ENCODE results near the gene ZNHIT1.
"Not testable (repeated sequence)": the region's sequence is repeated elsewhere in the genome, so short reads cannot be mapped to it uniquely, and the experiment has no call there.

ZNHIT1 gene

DNA sequence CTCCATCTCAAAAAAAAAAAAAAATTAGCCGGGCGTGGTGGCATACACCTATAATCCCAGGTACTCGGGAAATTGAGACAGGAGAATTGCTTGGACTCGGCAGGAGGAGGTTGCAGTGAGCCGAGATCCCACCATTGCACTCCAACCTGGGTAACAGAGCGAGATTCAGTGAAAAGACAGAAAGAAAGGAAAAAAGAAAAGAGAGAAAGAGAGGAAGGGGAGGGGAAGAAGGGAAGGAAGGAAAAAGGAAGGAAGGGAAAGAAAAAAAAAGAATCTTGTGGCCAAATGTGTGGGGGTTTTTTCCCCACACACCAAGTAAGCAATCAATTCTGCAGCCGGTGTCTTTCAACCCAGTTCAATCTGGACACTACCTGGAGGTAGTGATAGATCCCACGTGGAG lies 28.9 kb upstream of the ZNHIT1 start:
- DNase-seq: no peak

- no peak for DNase-seq
Observed at GRCh38 chr7:101195884-101196283, 22.1 kb upstream of the ZNHIT1 start.

- no peak for DNase-seq
Observed at GRCh38 chr7:101197991-101198390, 20.0 kb upstream of the ZNHIT1 start.

- no peak for DNase-seq
Observed at GRCh38 chr7:101198476-101198875, 19.5 kb upstream of the ZNHIT1 start.

GRCh38 chr7:101199522-101199921 lies 18.4 kb upstream of the ZNHIT1 start:
- DNase-seq: not testable (repeated sequence)

GRCh38 chr7:101200504-101200861 lies 17.5 kb upstream of the ZNHIT1 start:
- DNase-seq: no peak

DNA sequence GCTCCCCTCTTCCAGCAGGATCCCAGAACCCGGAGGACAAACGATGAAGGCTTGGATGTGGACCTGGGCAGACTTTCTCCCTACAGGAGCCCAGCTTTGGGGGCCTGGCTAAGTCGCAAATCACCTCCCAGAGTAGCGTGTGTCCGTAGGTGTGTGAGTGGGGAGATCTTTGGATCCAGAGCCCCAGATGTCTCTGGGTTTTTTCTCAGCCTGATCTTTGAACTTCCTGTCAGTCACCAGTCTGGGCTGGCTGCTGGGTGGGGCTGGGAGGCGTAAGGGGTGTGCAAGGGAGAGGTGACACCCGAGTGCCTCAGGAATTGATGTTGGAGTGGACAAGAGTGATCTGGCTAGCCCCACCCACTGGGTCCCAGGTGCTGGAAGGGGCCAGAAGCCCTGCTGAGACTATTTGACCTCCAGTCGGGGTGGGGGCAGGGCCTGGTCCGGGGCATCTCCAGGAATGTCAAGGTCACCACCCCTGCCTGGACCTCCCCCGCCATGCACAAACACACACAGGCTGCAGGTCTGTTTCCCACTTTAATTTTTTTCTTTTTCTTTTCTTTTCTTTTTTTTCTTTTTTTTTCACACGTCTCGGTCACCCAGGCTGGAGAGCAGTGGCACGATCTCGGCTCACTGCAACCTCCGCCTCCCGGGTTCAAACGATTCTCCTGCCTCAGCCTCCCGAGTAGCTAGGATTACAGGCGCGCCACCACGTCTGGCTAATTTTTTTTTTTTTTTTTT lies 16.9 kb upstream of the ZNHIT1 start, which contains the start of gene MOGAT3:
TSS of gene MOGAT3 (minus strand) at position 175 of the 738 bp plus-strand sequence. CDS start 182 bp downstream, outside the sequence.
- DNase-seq: no peak

- DNase-seq: no peak
Observed at GRCh38 chr7:101201695-101202602, 16.0 kb upstream of the ZNHIT1 start.

DNA sequence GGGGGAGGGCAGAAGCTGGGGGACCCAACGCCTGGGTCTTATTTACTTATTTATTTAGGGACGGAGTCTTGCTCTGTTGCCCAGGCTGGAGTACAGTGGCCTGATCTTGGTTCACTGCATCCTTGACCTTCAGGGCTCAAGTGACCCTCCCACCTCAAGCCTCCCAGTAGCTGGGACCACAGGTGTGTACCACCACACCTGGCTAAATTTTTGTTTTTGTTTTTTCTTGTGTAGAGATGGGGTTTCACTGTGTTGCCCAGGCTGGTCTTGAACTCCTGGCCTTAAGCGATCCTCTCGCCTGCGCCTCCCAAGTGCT lies 15.4 kb upstream of the ZNHIT1 start:
- DNase-seq: no peak

DNA sequence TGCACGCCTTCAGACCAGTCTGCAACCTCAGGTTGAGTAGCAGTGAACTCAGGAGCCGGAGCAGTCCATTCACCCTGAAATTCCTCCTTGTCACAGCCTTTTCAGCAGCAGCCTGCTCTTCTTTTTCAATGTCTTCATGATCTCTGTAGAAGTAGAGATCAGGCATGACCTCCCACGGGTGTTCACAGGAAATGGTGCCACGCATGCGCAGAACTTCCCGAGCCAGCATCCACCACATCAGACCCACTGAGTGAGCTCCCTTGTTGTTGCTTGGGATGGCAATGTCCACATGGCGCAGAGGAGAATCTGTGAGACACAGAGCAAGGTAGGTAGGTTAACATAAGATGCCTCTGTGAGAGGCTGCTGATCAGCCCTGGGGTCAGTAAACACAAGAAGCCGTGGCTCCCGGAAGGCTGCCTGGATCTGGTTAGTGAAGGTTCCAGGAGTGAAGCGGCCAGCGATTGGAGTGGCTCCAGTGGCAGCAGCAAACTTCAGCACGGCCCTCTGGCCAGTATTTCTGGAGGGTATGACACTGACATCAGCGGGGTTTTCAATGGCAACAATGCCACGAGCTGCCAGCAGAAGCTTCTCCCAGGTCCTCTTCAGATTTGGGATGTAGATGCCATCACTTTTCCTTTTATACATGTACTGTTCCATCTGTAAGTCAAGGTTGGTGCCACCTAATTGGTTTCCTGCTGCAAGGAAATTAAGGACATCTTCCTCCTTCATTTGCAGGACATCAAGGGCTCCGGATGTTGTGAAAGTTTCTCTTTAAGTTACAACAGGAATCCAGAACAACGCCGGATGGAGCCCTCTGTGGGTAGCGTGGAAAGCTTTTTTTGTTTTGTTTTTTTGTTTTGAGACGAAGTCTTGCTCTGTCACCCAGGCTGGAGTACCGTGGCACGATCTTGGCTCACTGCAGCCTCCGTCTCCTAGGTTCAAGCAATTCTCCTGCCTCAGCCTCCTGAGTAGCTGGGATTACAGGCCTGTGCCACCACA lies 13.9 kb upstream of the ZNHIT1 start:
- not testable (repeated sequence) for DNase-seq

DNA sequence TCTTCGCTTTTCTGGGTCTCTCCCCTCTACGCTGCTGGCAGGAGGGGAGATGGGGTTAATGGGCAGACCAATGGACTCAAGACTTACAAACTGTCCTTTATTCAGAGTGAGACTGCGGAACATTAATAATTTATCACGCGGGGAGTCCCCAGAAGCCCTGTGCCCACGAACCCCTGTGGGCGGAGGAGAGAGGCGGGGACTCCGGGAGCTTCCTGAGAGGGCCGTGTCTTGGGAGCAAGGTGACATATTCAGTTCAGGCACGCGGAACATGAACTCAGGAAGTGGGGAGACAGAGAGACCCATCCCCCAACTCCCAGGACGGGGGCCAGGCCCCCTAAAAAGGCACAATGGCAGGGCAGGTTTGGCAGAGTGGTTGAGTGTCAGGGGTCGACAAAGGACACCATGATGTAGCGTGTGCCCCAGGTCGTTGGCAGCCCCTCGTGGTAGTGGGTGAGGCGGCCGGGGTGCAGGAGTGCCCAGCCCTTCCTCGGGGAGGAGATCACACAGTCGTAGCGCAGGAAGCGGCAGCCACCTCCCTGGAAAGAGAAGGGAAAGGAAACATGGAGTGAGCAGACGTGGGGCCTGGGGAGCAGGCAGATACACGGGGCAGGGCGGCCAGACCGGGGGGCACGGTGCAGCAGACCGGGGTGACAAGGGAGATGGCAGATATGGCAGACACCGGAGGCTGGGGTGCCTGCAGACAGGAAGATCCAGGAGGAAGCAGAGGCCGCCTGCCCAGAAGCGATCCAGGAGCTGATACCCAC lies 11.9 kb upstream of the ZNHIT1 start:
- no peak for DNase-seq

DNA sequence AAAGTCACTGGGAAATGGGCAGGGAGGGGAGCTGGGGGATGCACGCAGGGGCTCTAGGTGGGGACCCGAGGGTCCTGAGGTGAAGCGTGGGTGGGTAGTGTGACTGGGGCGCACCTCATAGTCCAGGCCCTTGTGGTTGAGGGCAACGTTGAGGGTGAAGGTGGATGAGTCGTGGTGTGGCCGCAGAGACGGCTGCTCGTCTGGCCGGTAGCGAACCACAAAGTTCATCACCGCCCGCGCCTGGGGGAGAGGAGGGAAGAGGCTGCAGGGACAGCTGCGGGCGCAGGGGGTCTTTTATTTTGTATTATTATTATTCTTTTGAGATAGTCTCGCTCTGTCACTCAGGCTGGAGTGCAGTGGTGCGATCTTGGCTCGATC lies 11.3 kb upstream of the ZNHIT1 start:
- DNase-seq: no peak

DNA sequence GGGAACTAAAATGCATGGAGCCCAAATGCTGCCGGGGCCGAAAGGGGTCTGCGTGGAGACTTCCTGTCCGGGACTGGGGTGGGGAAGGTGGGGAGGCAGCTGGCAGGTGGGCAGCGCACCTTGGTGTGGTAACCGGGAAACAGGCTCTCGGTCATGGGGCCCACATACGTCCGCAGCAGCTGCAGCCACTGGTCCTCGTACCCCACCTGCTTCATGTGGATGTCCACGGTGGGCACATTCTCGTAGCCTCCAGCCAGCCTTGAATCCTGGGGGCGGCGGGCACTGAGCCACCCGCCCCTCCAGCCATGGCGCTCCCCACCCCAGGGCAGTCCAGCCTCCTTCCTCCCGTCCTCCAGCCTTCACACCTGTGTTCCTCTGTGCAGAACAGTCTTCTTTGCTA lies 10.5 kb upstream of the ZNHIT1 start:
- no peak for DNase-seq

DNA sequence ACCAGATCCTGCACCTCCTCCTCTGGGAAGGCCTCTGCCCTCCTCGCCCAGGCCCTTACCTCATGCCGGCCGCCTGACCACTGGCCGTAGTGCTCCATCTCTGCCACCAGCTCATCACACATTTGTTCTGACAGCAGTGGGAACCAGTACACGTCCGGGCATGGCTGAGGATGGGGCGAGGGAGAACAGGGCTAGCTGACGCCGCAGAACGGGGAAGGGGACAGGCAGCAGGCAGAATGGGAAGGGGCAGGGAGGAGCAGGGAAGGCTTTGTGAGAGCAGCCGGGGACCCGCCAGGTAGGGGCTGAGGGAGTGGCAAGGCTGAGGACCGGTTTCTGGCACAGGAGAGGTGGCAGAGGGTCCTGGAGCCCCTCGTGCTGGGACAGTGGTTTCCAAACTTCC lies 9.2 kb upstream of the ZNHIT1 start:
- DNase-seq: no peak

DNA sequence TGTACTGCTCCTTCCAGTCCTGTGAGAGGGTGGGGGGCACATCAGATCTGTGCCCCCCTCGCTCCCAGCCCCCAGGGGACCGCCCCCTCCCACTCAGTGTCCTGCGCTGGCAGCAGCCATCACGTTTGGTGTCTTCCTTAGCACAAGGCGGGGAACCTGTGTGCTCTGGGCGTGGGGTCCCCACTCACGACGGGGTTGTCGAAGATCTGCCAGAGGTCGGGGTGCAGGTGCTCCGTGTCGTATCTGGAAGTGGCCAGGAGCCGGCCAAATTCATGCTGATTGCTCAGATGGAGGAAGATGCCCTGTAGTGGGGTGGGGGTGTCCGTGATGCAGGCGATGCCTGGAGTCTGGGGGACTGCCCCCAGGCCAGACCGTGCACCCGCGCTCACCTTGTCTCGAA lies 7.8 kb upstream of the ZNHIT1 start:
- no peak for DNase-seq

DNA sequence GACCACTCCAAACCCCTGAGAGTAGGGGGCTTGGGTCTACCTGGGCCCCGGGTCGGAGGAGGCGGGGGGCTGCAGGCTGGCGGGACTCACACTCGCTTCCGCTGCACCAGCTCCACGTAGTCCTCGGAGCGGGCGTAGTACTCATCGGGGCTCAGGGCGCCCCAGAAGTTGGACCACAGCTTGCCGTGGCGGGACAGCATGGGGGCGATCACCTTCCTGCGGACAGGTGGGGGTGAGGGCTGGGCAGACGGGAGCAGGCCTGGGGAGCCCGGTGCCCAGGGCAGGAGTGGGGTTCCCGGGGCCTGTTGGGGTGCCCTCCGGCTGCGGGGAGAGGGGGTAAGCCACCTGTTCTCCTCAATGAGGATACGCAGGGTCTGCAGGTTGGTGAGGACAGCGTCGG lies 6.5 kb upstream of the ZNHIT1 start:
- DNase-seq: no peak

- no peak for DNase-seq
Observed at GRCh38 chr7:101212014-101212413, 6.0 kb upstream of the ZNHIT1 start.

DNA sequence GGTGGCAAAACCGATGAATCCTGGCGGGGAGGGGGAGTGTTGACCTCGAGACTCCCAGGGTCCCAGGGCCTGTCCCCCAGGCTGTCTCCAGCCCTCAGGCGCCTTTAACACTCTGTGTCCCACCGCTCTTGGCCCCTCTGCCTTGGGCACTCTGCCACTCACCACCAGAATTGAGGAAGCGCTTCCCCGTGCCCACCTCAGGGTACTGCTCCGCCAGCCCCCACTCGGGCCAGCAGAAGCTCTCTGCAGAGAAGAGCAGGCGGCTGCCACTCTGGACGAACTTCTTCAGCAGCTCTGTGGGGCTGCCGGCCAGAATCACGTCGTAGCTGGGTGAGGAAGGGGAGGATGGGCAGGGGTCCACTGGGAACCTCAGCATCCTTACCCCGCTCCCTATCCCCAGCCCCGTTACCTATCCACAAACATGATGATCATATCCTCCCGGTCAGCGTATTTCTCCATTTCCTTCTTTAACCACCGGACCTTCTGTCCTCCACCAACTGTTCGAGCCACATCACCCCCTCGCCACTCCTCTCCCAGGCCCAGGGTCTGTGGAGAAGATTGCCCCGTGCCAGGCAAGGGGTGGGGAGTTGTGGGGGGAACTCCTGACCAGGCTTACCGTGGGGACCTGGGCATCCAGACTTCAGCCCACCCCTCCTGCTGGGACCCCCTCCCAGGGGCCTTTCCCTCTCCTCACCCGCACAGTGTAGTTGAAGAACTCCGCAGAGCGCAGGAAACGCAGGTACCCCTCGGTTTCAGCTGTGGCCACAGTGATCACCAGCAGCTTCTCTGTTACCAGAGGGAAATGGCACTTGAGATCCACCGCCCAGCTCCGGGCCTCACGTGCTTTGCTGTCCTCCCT lies 1.7 kb upstream of the ZNHIT1 start:
- DNase-seq: no peak

GRCh38 chr7:101216860-101217387 lies 1.0 kb upstream of the ZNHIT1 start:
- DNase-seq: peak; percentile 37

- no peak for DNase-seq
Observed at GRCh38 chr7:101218236-101219125, 516 bp downstream of the ZNHIT1 start.
